Mesothelial cell of epicardium (in vitro differentiated cells): Measurements from ENCODE around the gene P2RY2. TPM values are rescaled to one million over a fixed set of nuclear protein-coding genes. Genes with fewer than 3 reads are reported as not detected.

Experiments
- DNase-seq, 2 experiments: peaks; one replicate each; pipeline ENCODE4 v3.0.0; 2021; ENCODE audit warnings: low spot score in 2 of 2; ENCODE audit not compliant: unreplicated experiment in 2 of 2
- H3K27ac Mint-ChIP-seq: 2 replicates; pipeline ENCODE4 v1.8.0; 2021; ENCODE audit warnings: mixed read lengths
- H3K27me3 Mint-ChIP-seq: 2 replicates; pipeline ENCODE4 v1.8.0; 2021; ENCODE audit warnings: low read depth, mixed read lengths
- H3K36me3 Mint-ChIP-seq: 2 replicates; pipeline ENCODE4 v1.8.0; 2021; ENCODE audit warnings: mixed read lengths
- H3K4me1 Mint-ChIP-seq: 2 replicates; pipeline ENCODE4 v1.8.0; 2021; ENCODE audit warnings: mixed read lengths
- H3K4me3 Mint-ChIP-seq: 2 replicates; pipeline ENCODE4 v1.8.0; 2021; ENCODE audit warnings: mild to moderate bottlenecking, moderate library complexity, mixed read lengths
- H3K9me3 Mint-ChIP-seq: 2 replicates; pipeline ENCODE4 v1.8.0; 2021; ENCODE audit warnings: mixed read lengths
- CTCF ChIP-seq: fragments of 200-600 bp; sonication (generic); IDR thresholded peaks from one replicate; pipeline ENCODE4 v1.5.0; 2021; ENCODE audit warnings: antibody characterized with exemption; ENCODE audit not compliant: unreplicated experiment
- total RNA-seq: library from RNA; stranded (reverse); gene quantifications from 3 replicates; pipeline ENCODE4 v1.2.1, GENCODE V29; 2021

P2RY2 gene
- total RNA-seq, 1 donor from 2014 or later, result 4.5 TPM

- Mint-ChIP-seq H3K36me3 (no peaks in the 10 kb centered on the region), H3K27me3 (peaks cover 24% of the 10 kb centered on the region), H3K4me3 (no peak overlapping the region), H3K9me3 (no peaks in the 10 kb centered on the region), H3K4me1 (peaks cover 30% of the 10 kb centered on the region), H3K27ac (no peak overlapping the region)
- no peak for TF ChIP-seq CTCF
- DNase-seq, result no peak
These were observed 3.4 kb downstream of the P2RY2 start for GRCh38 chr11:73221451-73221850.

DNA sequence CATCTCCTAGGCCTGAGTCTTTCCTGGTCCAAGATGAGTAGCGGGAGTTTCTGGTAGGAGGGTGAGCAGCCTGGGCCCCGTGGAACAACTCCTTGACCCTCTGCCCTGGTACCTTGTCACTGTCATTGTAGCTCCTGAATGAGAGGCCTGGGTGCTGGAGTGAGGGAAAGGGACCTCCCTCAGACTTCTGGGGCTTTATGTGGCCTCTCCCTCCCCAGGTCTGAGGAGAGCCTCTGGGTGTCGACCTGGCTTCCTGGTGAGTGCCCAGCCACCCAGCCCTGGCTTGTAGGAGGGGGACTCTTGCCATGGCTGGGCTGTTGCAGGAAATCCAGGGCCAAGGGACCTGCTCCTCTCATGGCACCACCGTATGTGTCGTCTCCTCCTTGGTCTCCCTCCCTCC, 3.9 kb downstream of the P2RY2 start:
- Mint-ChIP-seq H3K9me3 (no peaks in the 10 kb centered on the region), H3K36me3 (no peaks in the 10 kb centered on the region), H3K4me1 (peaks cover 29% of the 10 kb centered on the region), H3K27me3 (peaks cover 24% of the 10 kb centered on the region), H3K4me3 (no peak overlapping the region), H3K27ac (no peak overlapping the region)
- no peak for TF ChIP-seq CTCF
- DNase-seq, result no peak

DNA sequence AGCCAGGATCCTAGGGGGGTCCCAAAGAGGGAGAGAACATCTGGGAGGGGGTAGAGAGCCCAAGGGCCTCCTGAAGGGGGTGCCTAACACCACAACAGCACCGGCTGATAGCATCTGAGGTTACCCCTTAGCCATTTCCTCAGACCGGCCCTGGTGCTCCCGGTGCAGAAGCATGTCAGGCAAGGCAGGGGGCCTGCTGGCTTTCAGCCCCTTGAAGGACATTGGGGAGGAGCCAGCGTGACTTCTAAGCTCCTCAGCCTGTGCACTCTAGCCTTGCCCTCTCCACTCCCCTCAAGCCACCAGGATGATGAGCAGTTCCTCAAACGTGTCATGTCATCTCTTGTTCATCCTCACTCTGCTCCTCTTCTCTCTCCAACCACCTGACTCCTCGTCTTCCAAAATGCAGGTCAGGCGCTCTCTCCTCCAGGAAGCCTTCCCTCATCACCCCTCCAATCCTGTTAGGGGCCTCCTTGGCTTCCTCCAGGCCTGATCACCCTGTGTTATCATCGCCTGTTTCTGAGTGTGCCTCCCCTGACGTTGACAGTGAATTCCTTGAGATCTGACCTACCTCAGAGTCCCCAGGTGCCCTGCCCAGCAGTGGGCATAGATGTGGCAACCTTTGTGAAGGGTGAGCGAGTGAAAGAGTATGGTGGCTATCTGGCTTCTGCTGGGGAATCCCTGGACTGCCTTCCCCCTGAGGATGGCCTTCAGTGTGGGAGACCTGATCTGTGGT, 6.1 kb downstream of the P2RY2 start:
- no peak overlapping the region for H3K27ac Mint-ChIP-seq
- no peak for TF ChIP-seq CTCF

GRCh38 chr11:73225001-73225686, 7.1 kb downstream of the P2RY2 start:
- Mint-ChIP-seq H3K9me3 (no peaks in the 10 kb centered on the region), H3K27me3 (no peaks in the 10 kb centered on the region), H3K4me1 (peaks cover 38% of the 10 kb centered on the region), H3K27ac (peak overlapping the region; percentile 71), H3K4me3 (no peak overlapping the region), H3K36me3 (no peaks in the 10 kb centered on the region)
- no peak for TF ChIP-seq CTCF
- no peak for DNase-seq

More for the DNA sequence above, 6.1 kb downstream of the P2RY2 start:
- peaks cover 36% of the 10 kb centered on the region for H3K4me1 Mint-ChIP-seq
- peaks cover 10% of the 10 kb centered on the region for H3K27me3 Mint-ChIP-seq
- H3K36me3 Mint-ChIP-seq, result no peaks in the 10 kb centered on the region
- no peak for DNase-seq
- no peak overlapping the region for H3K4me3 Mint-ChIP-seq
- H3K9me3 Mint-ChIP-seq, result no peaks in the 10 kb centered on the region

DNA sequence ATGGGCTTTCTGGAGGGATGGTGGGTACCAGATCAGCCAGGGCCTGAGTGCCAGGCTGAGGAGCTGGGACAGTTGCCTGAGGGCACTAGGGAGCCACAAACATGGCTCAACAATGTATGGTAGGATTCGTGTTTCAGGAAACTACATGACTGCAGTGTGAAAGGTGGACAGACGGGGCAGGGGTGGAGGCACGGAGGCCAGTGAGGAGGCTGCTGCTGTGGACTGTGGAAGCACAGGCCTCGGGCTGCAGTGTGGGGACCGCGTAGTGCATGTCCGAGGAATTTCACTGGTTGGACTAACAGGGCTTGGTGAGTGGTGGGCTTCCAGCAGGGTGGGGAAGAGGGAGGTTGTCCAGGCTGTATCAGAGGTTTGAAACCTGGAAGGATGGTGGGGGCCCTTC, 7.8 kb downstream of the P2RY2 start:
- Mint-ChIP-seq H3K4me3 (no peak overlapping the region), H3K27ac (no peak overlapping the region), H3K27me3 (no peaks in the 10 kb centered on the region), H3K36me3 (no peaks in the 10 kb centered on the region), H3K4me1 (peaks cover 43% of the 10 kb centered on the region), H3K9me3 (no peaks in the 10 kb centered on the region)
- TF ChIP-seq CTCF, result no peak
- DNase-seq, result no peak
